ENCODE measurements around the gene SORCS3. TPM values are rescaled to one million over a fixed set of nuclear protein-coding genes. Genes with fewer than 3 reads are reported as not detected.

The SORCS3 gene
- total and polyA plus RNA-seq, 2 experiments from 2014 or later, result not detected

DNA sequence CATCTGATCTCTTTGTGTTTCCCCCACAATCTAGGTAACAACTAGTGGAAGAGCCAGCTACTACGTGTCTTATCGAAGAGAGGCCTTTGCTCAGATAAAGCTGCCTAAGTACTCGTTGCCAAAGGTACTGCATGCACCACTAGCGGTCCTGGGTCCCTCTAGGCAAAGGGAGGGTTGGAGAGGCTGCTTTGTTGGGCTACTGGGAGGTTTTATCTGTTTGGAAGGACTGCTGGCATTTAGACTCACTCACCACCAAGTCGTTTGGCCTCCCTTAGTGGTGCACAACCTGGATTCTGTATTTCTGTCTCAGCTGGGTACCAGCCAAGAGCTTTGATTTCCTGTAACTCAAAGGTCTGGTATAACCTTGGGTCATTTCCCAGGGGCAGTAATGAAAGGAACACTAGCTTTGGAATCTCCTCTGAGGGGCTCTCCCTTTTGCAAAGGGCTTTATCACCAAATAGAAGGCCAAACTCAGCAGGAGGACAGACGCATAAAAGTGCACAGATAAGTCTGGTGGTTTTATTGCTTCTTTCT is 498.3 kb downstream of the SORCS3 start:
- H2AFZ ChIP-seq, result no peak overlapping the region
- no peaks in the 10 kb centered on the region for H3K4me1 ChIP-seq (ENCODE audit: insufficient read depth)
- in situ Hi-C loops (cut with MboI), result no loop called here
- TF ChIP-seq EZH2phosphoT487 (IDR thresholded peaks at IDR 0.05; ENCODE audit: insufficient read depth, low read depth), result no peak
- TF ChIP-seq EZH2 (IDR thresholded peaks at IDR 0.05; ENCODE audit: insufficient read depth, poor library complexity, severe bottlenecking), result no peak
- no peaks in the 10 kb centered on the region for H3K9me3 ChIP-seq (ENCODE audit: low read depth)
- no peaks in the 10 kb centered on the region for H3K79me2 ChIP-seq (ENCODE audit: insufficient read depth)
- no peak overlapping the region for H3K4me3 ChIP-seq
- H3K9ac ChIP-seq, result no peak overlapping the region
- H3K27me3 ChIP-seq (replicated peaks; ENCODE audit: insufficient read depth), result no peaks in the 10 kb centered on the region
- WGBS, 2 experiments (ENCODE audit: low coverage in 1 of 2, low lambda C conversion rate in 2 of 2, missing lambda C conversion rate in 2 of 2), result 38 to 44% methylated on average over 6 of the region's 6 CpGs
- H3K4me2 ChIP-seq (ENCODE audit: unreplicated experiment), result no peak overlapping the region
- H3F3A ChIP-seq (ENCODE audit: insufficient read depth), result no peaks in the 10 kb centered on the region
- no peaks in the 10 kb centered on the region for H3K36me3 ChIP-seq (ENCODE audit: low read depth)
- no peaks in the 10 kb centered on the region for H3K9me2 ChIP-seq (ENCODE audit: insufficient read depth)
- DNase-seq, result no peak
- no peak overlapping the region for H3K27ac ChIP-seq
- no peaks in the 10 kb centered on the region for H4K20me1 ChIP-seq (ENCODE audit: insufficient read depth)

DNA sequence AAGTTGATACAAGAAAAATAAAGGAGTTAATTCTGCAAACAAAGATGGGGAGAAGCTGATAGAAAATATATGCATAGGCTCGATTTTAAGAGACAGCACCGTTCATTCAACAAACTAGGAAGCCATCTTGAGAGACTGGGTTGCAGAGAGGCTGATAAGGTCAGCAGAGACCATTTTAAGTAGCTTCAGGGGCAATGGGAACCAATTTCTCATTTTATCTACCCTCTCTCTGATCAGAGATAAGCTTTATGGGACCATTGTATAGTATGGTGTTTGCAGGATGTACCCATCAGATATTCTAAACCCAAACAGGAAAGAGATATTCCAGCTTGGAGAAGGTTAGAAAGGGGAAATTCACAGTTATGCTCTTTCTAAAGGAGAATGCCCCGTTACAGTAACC is 499.5 kb downstream of the SORCS3 start:
- Histone ChIP-seq H3K79me2 (ENCODE audit: insufficient read depth) (no peaks in the 10 kb centered on the region), H4K20me1 (ENCODE audit: insufficient read depth) (no peaks in the 10 kb centered on the region), H3K36me3 (ENCODE audit: low read depth) (no peaks in the 10 kb centered on the region), H3K9me3 (ENCODE audit: low read depth) (no peaks in the 10 kb centered on the region), H3K9me2 (ENCODE audit: insufficient read depth) (no peaks in the 10 kb centered on the region), H3K27me3 (replicated peaks; ENCODE audit: insufficient read depth) (no peaks in the 10 kb centered on the region), H3F3A (ENCODE audit: insufficient read depth) (no peaks in the 10 kb centered on the region), H3K9ac (no peak overlapping the region), H3K4me2 (ENCODE audit: unreplicated experiment) (no peak overlapping the region), H3K27ac (no peak overlapping the region), H3K4me1 (ENCODE audit: insufficient read depth) (no peaks in the 10 kb centered on the region), H3K4me3 (no peak overlapping the region), H2AFZ (no peak overlapping the region)
- 21 to 37% methylated on average over 3 of the region's 3 CpGs for WGBS, 2 experiments (ENCODE audit: low coverage in 1 of 2, low lambda C conversion rate in 2 of 2, missing lambda C conversion rate in 2 of 2)
- no peak for DNase-seq
- no peak for TF ChIP-seq EZH2phosphoT487 (IDR thresholded peaks at IDR 0.05; ENCODE audit: insufficient read depth, low read depth)
- TF ChIP-seq EZH2 (IDR thresholded peaks at IDR 0.05; ENCODE audit: insufficient read depth, poor library complexity, severe bottlenecking), result no peak
- in situ Hi-C loops (cut with MboI), result no loop called here

- Histone ChIP-seq H3K4me2 (ENCODE audit: unreplicated experiment) (no peak overlapping the region), H3F3A (ENCODE audit: insufficient read depth) (no peaks in the 10 kb centered on the region), H3K27ac (no peak overlapping the region), H3K79me2 (ENCODE audit: insufficient read depth) (no peaks in the 10 kb centered on the region), H2AFZ (no peak overlapping the region), H3K4me3 (no peak overlapping the region), H4K20me1 (ENCODE audit: insufficient read depth) (no peaks in the 10 kb centered on the region), H3K36me3 (ENCODE audit: low read depth) (no peaks in the 10 kb centered on the region), H3K9me2 (ENCODE audit: insufficient read depth) (no peaks in the 10 kb centered on the region), H3K4me1 (ENCODE audit: insufficient read depth) (no peaks in the 10 kb centered on the region), H3K27me3 (replicated peaks; ENCODE audit: insufficient read depth) (no peaks in the 10 kb centered on the region), H3K9me3 (ENCODE audit: low read depth) (no peaks in the 10 kb centered on the region), H3K9ac (no peak overlapping the region)
- DNase-seq, result no peak
- in situ Hi-C loops (cut with MboI), result no loop called here
- WGBS, 2 experiments (ENCODE audit: low coverage in 1 of 2, low lambda C conversion rate in 2 of 2, missing lambda C conversion rate in 2 of 2), result 2 to 3% methylated on average over 2 of the region's 2 CpGs
- TF ChIP-seq EZH2phosphoT487 (IDR thresholded peaks at IDR 0.05; ENCODE audit: insufficient read depth, low read depth), result no peak
- no peak for TF ChIP-seq EZH2 (IDR thresholded peaks at IDR 0.05; ENCODE audit: insufficient read depth, poor library complexity, severe bottlenecking)
Measured at GRCh38 chr10:105145711-105146110, 504.6 kb downstream of the SORCS3 start.

DNA sequence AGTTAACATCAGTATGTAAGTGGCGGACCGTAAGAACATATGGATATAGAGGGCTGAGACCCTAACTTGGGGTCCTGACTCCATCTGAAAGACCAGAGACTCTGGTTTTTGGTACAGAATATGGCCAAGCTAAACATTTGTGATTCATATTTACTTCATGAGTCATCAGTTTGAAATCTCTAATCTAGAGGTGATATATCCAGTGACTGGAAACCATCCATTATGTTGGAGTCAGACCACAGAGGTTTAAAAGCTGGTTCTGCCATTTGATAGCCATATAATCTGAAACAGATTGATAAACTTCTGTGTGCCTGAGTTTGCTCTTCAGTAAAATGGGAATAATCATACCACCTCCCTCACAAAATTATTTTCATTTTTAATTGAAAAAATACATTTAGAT is 505.3 kb downstream of the SORCS3 start:
- no peak for DNase-seq
- Histone ChIP-seq H3K27ac (no peak overlapping the region), H4K20me1 (ENCODE audit: insufficient read depth) (no peaks in the 10 kb centered on the region), H2AFZ (no peak overlapping the region), H3K9ac (no peak overlapping the region), H3K4me2 (ENCODE audit: unreplicated experiment) (no peak overlapping the region), H3K36me3 (ENCODE audit: low read depth) (no peaks in the 10 kb centered on the region), H3K4me3 (no peak overlapping the region), H3K4me1 (ENCODE audit: insufficient read depth) (no peaks in the 10 kb centered on the region), H3K79me2 (ENCODE audit: insufficient read depth) (no peaks in the 10 kb centered on the region), H3K9me3 (ENCODE audit: low read depth) (no peaks in the 10 kb centered on the region), H3K9me2 (ENCODE audit: insufficient read depth) (no peaks in the 10 kb centered on the region), H3K27me3 (replicated peaks; ENCODE audit: insufficient read depth) (no peaks in the 10 kb centered on the region), H3F3A (ENCODE audit: insufficient read depth) (no peaks in the 10 kb centered on the region)
- in situ Hi-C loops (cut with MboI), result no loop called here
- WGBS, 2 experiments (ENCODE audit: low coverage in 1 of 2, low lambda C conversion rate in 2 of 2, missing lambda C conversion rate in 2 of 2), result 87% methylated on average over 2 of the region's 2 CpGs
- no peak for TF ChIP-seq EZH2 (IDR thresholded peaks at IDR 0.05; ENCODE audit: insufficient read depth, poor library complexity, severe bottlenecking)
- no peak for TF ChIP-seq EZH2phosphoT487 (IDR thresholded peaks at IDR 0.05; ENCODE audit: insufficient read depth, low read depth)

DNA sequence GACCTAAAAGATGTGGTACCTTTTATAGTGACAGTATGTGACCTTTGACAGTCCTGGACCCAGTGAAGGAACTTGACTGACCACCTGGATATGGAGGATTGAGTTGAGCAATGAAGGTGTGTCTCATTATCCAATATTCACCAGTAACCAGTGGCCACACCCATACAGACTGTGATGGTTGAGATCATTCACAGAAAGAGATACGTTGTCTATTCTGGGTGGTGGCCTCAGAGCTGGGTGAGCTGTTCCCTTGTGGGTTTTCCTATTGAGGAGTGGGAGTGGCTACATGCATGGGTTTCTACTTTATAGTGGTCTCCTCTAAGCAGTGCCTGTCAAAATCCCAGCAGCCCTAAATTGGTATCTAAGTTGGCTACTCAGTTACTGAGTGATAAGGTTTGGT is 507.4 kb downstream of the SORCS3 start:
- in situ Hi-C loops (cut with MboI), result no loop called here

More for the DNA sequence above, 507.4 kb downstream of the SORCS3 start:
- H3K4me1 ChIP-seq (ENCODE audit: insufficient read depth), result no peaks in the 10 kb centered on the region
- H3K4me3 ChIP-seq, result no peak overlapping the region
- H4K20me1 ChIP-seq (ENCODE audit: insufficient read depth), result no peaks in the 10 kb centered on the region
- no peaks in the 10 kb centered on the region for H3K9me2 ChIP-seq (ENCODE audit: insufficient read depth)
- H3K27ac ChIP-seq, result no peak overlapping the region
- no peak overlapping the region for H3K9ac ChIP-seq
- H3K27me3 ChIP-seq (replicated peaks; ENCODE audit: insufficient read depth), result no peaks in the 10 kb centered on the region
- no peaks in the 10 kb centered on the region for H3K79me2 ChIP-seq (ENCODE audit: insufficient read depth)
- H3K36me3 ChIP-seq (ENCODE audit: low read depth), result no peaks in the 10 kb centered on the region
- H3K4me2 ChIP-seq (ENCODE audit: unreplicated experiment), result no peak overlapping the region
- TF ChIP-seq EZH2 (IDR thresholded peaks at IDR 0.05; ENCODE audit: insufficient read depth, poor library complexity, severe bottlenecking), result no peak
- TF ChIP-seq EZH2phosphoT487 (IDR thresholded peaks at IDR 0.05; ENCODE audit: insufficient read depth, low read depth), result no peak
- no peak for DNase-seq
- H2AFZ ChIP-seq, result no peak overlapping the region
- H3F3A ChIP-seq (ENCODE audit: insufficient read depth), result no peaks in the 10 kb centered on the region
- WGBS, 2 experiments (ENCODE audit: low coverage in 1 of 2, low lambda C conversion rate in 2 of 2, missing lambda C conversion rate in 2 of 2), result 10 to 36% methylated on average over 1 of the region's 1 CpG
- no peaks in the 10 kb centered on the region for H3K9me3 ChIP-seq (ENCODE audit: low read depth)
